GM20000 (cell line): Measurements from ENCODE around the gene IGSF23.
"Not testable (repeated sequence)": the region's sequence is repeated elsewhere in the genome, so short reads cannot be mapped to it uniquely, and the experiment has no call there.

ENCODE experiments used
- DNase-seq: peaks from one replicate; pipeline ENCODE4 v3.0.0; 2012; ENCODE audit warnings: low spot score
- TF ChIP-seq, protein P1 (sequence below): IDR thresholded peaks from 2 replicates; pipeline ENCODE4 v1.5.1; 2012; ENCODE audit warnings: mild to moderate bottlenecking, control low read depth; ENCODE audit errors: extremely low read depth, missing control alignments

IGSF23 gene

DNA sequence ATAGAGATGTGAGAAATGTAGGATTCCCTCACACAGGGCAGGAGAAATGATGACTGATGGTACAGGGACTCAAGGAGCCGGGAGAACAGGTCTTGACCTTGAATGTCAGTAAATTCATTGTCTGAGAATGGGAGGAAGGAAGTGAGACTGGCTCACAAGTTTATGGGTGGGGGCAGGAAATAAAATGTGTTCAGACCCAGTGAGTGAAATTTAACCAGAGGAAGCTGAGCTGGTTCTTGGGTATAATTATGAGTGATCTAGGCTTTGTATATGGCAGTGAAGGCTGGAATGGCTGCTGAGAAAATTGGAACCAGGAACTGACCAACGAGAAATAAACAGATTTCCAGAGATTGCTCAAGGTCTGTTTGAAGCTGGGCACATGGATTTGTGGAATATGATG lies 6.3 kb upstream of the IGSF23 start:
- TF ChIP-seq, protein P1, sequence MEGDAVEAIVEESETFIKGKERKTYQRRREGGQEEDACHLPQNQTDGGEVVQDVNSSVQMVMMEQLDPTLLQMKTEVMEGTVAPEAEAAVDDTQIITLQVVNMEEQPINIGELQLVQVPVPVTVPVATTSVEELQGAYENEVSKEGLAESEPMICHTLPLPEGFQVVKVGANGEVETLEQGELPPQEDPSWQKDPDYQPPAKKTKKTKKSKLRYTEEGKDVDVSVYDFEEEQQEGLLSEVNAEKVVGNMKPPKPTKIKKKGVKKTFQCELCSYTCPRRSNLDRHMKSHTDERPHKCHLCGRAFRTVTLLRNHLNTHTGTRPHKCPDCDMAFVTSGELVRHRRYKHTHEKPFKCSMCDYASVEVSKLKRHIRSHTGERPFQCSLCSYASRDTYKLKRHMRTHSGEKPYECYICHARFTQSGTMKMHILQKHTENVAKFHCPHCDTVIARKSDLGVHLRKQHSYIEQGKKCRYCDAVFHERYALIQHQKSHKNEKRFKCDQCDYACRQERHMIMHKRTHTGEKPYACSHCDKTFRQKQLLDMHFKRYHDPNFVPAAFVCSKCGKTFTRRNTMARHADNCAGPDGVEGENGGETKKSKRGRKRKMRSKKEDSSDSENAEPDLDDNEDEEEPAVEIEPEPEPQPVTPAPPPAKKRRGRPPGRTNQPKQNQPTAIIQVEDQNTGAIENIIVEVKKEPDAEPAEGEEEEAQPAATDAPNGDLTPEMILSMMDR, result no peak
- DNase-seq, result no peak

DNA sequence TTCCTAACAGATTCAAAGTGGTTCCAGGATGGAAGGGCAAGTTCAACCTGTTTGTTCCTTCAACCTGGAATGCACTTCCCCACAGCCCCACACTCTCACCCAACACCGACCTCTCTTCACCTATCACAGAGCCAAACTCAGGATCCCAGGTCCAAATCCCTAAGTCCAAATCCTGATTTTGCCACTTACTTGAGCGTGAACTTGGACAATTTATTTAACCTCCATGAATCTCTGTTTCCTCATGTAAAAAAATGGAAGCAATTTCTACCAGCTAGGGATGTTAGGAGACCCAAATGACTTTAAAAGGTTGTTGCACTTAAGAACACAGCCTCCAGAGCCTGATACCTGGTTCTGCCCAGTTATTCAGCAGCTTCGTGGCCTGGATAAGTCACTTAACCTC lies 5.4 kb upstream of the IGSF23 start:
- DNase-seq, result no peak
- TF ChIP-seq, protein P1, result no peak

DNA sequence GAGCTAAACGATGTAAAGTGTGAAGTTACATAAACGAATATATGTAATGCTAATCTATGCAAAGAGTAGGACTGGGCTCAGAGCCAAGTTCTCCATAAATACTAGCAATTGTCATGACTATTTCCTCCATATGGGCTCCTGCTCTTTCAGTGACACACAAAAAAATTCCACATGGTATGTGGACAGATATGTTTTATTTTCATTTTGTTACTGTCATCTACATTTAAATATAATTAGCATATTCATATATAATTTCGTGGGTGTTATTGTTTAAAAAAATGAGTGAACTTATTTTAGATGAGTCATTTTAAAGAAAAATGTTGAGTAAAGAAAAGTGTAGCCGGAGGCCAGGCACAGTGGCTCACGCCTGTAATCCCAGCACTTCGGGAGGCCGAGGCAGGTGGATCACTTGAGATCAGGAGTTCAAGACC lies 5.0 kb upstream of the IGSF23 start:
- DNase-seq, result no peak

DNA sequence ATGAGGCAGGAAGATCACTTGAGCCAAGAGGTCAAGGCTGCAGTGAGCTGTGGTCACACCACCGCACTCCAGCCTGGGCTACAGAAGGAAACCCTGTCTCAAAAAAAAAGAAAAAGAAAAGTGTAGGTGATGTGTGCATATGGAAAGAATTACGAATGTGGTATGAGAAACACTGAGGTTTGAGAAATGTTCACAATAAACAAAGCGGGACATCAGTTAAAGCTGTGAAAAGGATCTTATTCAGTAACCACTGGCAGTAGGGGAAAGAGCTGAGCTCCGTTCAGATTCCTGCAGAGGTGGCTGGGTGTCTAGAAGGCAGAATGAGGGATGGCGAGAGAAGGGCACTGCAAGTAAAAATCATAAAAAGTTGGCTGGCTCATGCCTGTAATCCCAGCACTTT lies 4.1 kb upstream of the IGSF23 start:
- TF ChIP-seq, protein P1, result no peak
- DNase-seq, result no peak

More for the DNA sequence above, 5.0 kb upstream of the IGSF23 start:
- TF ChIP-seq, protein P1, result no peak

DNA sequence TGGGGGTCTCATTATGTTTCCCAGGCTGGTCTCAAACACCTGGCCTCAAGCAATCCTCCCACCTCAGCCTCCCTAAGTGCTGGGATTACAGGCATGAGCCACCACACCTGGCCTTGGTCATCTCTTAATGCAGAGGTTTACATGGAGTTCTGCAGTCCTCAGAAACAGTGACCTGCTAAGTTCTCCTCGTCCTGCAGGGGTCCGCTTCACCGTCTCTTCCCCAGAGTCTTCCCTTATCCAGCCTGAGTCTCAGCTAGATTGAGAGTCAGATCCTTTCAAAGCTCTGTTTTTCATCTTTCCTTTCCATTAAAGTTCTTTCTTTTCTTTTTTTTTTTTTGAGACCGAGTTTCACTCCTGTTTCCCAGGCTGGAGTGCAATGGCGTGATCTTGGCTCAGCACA lies 2.9 kb upstream of the IGSF23 start:
- not testable (repeated sequence) for DNase-seq

DNA sequence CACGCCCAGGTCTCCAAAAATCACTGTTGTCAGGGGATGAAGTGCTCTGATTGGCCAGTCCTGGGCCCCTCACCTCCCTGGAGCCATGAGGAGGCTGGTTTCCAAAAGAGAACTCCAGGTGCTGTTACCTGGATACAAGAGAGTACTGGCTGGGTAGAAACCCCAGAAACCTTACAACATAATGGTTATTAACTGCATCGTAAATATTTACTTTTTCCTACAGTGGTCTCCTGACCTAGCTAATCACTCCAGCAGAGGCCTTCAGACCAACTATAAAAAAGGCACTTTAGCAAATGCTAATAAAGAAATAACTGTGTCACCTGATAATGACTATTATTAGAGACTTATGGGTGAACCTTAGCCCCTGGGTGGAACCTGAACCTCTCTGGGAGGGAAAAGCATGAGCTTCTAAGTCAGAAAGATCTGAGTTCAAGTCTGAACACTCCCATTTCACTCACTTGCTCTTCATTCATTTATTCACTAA lies 1.5 kb upstream of the IGSF23 start:
- TF ChIP-seq, protein P1, result no peak
- DNase-seq, result no peak

DNA sequence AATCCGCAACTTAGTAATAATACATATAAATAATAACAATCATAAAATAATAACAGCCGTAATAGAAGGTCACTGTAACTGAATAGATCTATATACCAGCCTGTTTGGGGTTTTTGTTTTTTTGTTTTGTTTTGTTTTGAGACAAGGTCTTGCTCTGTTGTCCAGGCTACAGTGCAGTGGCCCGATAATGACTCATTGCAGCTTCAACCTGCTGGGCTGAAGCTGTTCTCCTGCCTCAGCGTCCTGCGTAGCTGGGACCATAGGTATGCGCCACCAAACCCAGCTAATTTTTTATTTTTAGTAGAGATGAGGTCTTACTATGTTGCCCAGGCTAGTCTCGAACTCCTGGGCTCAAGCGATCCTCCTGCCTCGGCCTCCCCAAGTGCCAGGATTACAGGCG lies 950 bp downstream of the IGSF23 start:
- TF ChIP-seq, protein P1, result no peak
- no peak for DNase-seq

DNA sequence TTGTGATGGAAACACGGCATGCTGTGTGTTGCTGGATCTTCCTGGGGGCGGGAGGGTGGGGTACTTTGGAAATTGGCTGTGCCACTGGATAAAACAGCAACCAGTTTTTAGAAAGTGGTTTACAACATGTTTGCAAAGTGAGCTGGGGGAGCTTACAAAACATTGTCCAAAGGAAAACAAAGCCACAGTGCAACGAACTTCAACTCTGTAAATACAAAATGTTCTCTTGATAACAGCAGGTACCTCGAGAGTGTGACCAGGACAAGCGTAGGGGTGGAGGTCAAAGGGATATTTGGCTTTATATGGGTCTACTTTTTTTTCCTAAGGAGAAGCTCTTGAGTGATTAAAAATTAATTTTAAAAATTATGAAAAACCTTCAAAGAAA lies 2.5 kb downstream of the IGSF23 start:
- no peak for DNase-seq
- TF ChIP-seq, protein P1, result no peak
